Tibial nerve (tissue), 4 donors: ENCODE measurements around the gene STX7. TPM values are rescaled to one million over a fixed set of nuclear protein-coding genes. Genes with fewer than 3 reads are reported as not detected.

Source experiments
- DNase-seq, 2 donors: peaks; one replicate each; pipeline ENCODE4 v3.0.0-alpha.2; 2019; ENCODE audit warnings: low spot score in 2 of 2
- H3K27ac ChIP-seq, 4 donors: fragments of 200-600 bp; sonication (generic) in 3 of 4; one replicate each; pipeline ENCODE4 v1.5.1; 2017 to 2019; ENCODE audit warnings: mild to moderate bottlenecking in 1 of 4
- H3K27me3 ChIP-seq, 2 donors: fragments of 200-600 bp; sonication (generic) in 1 of 2; one replicate each; pipeline versions ENCODE4 v1.5.1 to v1.6.0; 2017 to 2019
- H3K36me3 ChIP-seq, 3 donors: fragments of 200-600 bp; sonication (generic); one replicate each; pipeline ENCODE4 v1.5.1; 2018 to 2019
- H3K4me1 ChIP-seq, 4 donors: fragments of 200-600 bp; sonication (generic) in 3 of 4; one replicate each; pipeline ENCODE4 v1.5.1; 2017 to 2019
- H3K4me3 ChIP-seq, 4 donors: fragments of 200-600 bp; sonication (generic) in 3 of 4; one replicate each; pipeline ENCODE4 v1.5.1; 2017 to 2019; ENCODE audit warnings: mild to moderate bottlenecking in 1 of 4, moderate library complexity in 1 of 4
- H3K9me3 ChIP-seq, 4 donors: fragments of 200-600 bp; sonication (generic) in 3 of 4; one replicate each; pipeline ENCODE4 v1.5.1; 2017 to 2019
- CTCF ChIP-seq, 5 experiments: fragments of 200-600 bp in 3 of 5; fragments of 450-650 bp in 2 of 5; sonication (generic) in 3 of 5; IDR thresholded peaks; one replicate each; pipeline ENCODE4 v1.5.1; 2016 to 2019; ENCODE audit warnings: antibody characterized with exemption in 5 of 5, mild to moderate bottlenecking in 3 of 5, moderate library complexity in 2 of 5
- EP300 ChIP-seq, 2 donors: sonication (generic); formaldehyde crosslinking; IDR thresholded peaks; one replicate each; pipeline ENCODE4 v1.6.1; 2017; ENCODE audit warnings: antibody characterized with exemption in 2 of 2, mild to moderate bottlenecking in 1 of 2
- POLR2A ChIP-seq, 2 donors: fragments of 450-650 bp; IDR thresholded peaks; one replicate each; pipeline ENCODE4 v1.6.1; 2017; ENCODE audit warnings: antibody characterized with exemption in 2 of 2, mild to moderate bottlenecking in 2 of 2, moderate library complexity in 2 of 2
- WGBS, 2 donors: methylation state at CpG; one replicate each; pipeline ENCODE4 v1.1.5; 2018; 5-methylcytosine and 5-hydroxymethylcytosine counted together
- total RNA-seq, 4 donors: library from RNA; depleted of rRNA; stranded (reverse); fragments of >200 nt; gene quantifications; one replicate each; pipeline ENCODE4 v1.1.0, GENCODE V29; 2016

The STX7 gene
- total RNA-seq, 4 donors from 2014 or later, result 53.4 to 92.0 (median 65.6) TPM

DNA sequence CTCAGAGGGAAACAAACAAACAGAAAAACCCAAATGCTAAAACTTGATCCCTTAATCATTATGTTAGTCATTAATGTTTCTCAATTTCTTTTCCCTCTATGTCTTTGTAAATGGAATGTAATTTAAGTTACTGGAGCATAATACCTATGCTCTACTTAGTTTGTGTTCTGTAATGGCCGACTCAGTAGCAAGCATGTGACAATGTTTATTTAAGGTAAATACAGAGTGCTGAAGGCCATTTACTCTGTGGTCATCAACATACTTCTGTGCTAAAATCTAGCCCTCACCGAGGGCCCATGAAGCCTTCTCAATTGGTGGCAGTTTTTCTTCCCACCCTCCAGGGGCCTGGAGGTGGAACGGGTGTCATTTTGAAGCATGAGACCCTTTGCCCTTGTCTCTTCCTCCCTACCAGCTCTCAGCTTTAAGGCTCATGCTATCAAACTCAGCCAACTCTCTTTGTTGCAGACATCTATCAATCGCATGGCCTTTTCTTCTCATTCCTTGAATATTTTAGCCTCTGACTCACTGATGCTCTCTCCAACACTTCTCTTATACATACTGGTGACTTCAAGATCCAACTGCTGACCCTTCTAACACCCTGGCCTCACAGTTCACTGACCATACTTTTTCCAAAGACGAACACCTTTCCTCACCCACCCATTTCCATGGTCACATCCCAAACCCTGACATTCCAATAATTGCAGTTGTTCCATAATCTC is 48.2 kb downstream of the STX7 start:
- Histone ChIP-seq H3K27ac (no peak overlapping the region), H3K36me3 (peaks cover 0 to 85% (median 12%) of the 10 kb centered on the region in 3 donors), H3K4me1 (peaks cover 0 to 10% (median 0%) of the 10 kb centered on the region in 4 donors), H3K4me3 (no peak overlapping the region), H3K9me3 (no peaks in the 10 kb centered on the region), H3K27me3 (no peaks in the 10 kb centered on the region)
- TF ChIP-seq CTCF (IDR thresholded peaks at IDR 0.05) (no peak), EP300 (IDR thresholded peaks at IDR 0.05) (no peak), POLR2A (IDR thresholded peaks at IDR 0.05) (no peak)
- WGBS, 2 donors, result 72 to 78% methylated on average over 5 of the region's 5 CpGs
- DNase-seq, result no peak

GRCh38 chr6:132461958-132462357 is 51.0 kb downstream of the STX7 start:
- DNase-seq, result no peak
- no peak overlapping the region for H3K27ac ChIP-seq
- H3K27me3 ChIP-seq, result no peaks in the 10 kb centered on the region
- peaks cover 0 to 82% (median 9%) of the 10 kb centered on the region in 3 donors for H3K36me3 ChIP-seq
- H3K4me3 ChIP-seq, result no peak overlapping the region
- WGBS, 2 donors, result 78 to 86% methylated on average over 6 of the region's 6 CpGs
- TF ChIP-seq CTCF (IDR thresholded peaks at IDR 0.05) (no peak), EP300 (IDR thresholded peaks at IDR 0.05) (no peak)
- H3K4me1 ChIP-seq, result peaks cover 0 to 7% (median 0%) of the 10 kb centered on the region in 4 donors
- no peaks in the 10 kb centered on the region for H3K9me3 ChIP-seq

GRCh38 chr6:132459605-132459952 is 53.3 kb downstream of the STX7 start:
- Histone ChIP-seq H3K27me3 (no peaks in the 10 kb centered on the region), H3K9me3 (no peaks in the 10 kb centered on the region), H3K27ac (no peak overlapping the region), H3K36me3 (peaks cover 0 to 93% (median 9%) of the 10 kb centered on the region in 3 donors), H3K4me1 (no peaks in the 10 kb centered on the region), H3K4me3 (no peak overlapping the region)
- no peak for DNase-seq
- 88 to 91% methylated on average over 3 of the region's 3 CpGs for WGBS, 2 donors
- TF ChIP-seq POLR2A (IDR thresholded peaks at IDR 0.05) (no peak), EP300 (IDR thresholded peaks at IDR 0.05) (no peak)

DNA sequence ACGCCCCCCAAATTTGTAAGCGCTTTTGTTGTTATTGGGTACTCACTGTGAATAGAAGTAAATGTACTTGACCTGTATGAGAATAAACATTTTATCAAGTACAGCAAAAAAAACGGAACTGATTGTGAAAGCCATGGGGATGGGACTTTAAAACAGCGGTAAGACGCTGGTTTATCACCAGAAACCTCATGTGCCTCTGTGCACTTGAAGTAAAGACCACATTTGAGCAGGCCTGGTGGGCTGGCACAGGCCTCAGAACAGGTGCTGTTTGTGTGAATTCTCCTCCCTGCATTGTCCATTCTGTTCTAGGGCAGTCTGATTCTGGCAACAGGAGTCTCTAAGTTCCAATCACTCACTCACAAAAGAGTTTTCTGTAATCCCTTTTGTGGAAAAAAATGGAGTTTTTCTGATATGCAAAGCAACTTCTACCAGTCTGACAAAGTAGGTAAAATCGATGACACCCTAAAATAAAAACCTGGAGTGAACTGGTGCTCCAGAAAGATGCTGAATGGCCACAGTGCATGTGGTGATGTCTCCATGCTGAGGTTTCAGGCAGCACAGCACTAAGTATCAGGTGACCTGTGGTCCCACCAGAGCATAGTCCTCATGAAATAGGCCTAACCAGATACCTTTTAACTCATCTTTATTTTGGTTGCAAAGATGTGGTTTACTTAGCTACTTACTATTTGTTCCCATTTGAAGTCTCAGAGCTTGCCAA is 53.9 kb downstream of the STX7 start:
- Histone ChIP-seq H3K27ac (no peak overlapping the region), H3K4me1 (no peaks in the 10 kb centered on the region), H3K27me3 (no peaks in the 10 kb centered on the region), H3K36me3 (peaks cover 0 to 96% (median 9%) of the 10 kb centered on the region in 3 donors), H3K9me3 (no peaks in the 10 kb centered on the region), H3K4me3 (no peak overlapping the region)
- WGBS, 2 donors, result 93 to 94% methylated on average over 6 of the region's 6 CpGs
- TF ChIP-seq CTCF (IDR thresholded peaks at IDR 0.05) (no peak), POLR2A (IDR thresholded peaks at IDR 0.05) (no peak), EP300 (IDR thresholded peaks at IDR 0.05) (no peak)
- no peak for DNase-seq

DNA sequence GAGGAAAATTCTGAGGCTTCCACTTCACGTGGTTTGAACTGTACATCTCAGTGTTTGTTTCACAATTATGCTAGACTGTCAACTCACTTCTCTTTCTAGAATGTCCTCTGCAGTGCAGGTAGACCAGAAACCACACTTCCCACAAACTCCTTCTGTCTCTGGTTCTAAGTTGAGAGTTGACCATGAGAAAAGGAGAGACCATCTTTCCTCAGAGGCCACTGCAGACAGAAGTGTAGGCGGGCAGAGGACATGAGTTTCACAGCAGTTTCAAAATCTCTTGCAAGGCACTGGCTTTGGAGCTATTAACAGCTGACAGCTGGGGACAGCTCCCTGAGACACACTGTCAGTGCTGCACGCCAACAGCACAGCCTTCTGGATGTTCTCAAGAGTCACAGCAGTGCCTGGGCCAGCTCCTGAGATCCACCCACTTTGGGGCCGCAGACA is 56.2 kb downstream of the STX7 start:
- Histone ChIP-seq H3K4me1 (no peaks in the 10 kb centered on the region), H3K36me3 (peaks cover 0 to 80% (median 9%) of the 10 kb centered on the region in 3 donors), H3K9me3 (no peaks in the 10 kb centered on the region), H3K4me3 (no peak overlapping the region), H3K27me3 (no peaks in the 10 kb centered on the region), H3K27ac (no peak overlapping the region)
- TF ChIP-seq EP300 (IDR thresholded peaks at IDR 0.05) (no peak), POLR2A (IDR thresholded peaks at IDR 0.05) (no peak), CTCF (IDR thresholded peaks at IDR 0.05) (no peak)
- DNase-seq, result no peak
- 68 to 75% methylated on average over 4 of the region's 4 CpGs for WGBS, 2 donors
